NK-92 (cell line): ENCODE data around the gene CDH8.
"Not testable (repeated sequence)": the region's sequence is repeated elsewhere in the genome, so short reads cannot be mapped to it uniquely, and the experiment has no call there.

Source experiments
- DNase-seq: peaks from one replicate; lab custom pipeline; 2025; ENCODE audit not compliant: unreplicated experiment; lab: John Stamatoyannopoulos, UW

Gene CDH8

DNA sequence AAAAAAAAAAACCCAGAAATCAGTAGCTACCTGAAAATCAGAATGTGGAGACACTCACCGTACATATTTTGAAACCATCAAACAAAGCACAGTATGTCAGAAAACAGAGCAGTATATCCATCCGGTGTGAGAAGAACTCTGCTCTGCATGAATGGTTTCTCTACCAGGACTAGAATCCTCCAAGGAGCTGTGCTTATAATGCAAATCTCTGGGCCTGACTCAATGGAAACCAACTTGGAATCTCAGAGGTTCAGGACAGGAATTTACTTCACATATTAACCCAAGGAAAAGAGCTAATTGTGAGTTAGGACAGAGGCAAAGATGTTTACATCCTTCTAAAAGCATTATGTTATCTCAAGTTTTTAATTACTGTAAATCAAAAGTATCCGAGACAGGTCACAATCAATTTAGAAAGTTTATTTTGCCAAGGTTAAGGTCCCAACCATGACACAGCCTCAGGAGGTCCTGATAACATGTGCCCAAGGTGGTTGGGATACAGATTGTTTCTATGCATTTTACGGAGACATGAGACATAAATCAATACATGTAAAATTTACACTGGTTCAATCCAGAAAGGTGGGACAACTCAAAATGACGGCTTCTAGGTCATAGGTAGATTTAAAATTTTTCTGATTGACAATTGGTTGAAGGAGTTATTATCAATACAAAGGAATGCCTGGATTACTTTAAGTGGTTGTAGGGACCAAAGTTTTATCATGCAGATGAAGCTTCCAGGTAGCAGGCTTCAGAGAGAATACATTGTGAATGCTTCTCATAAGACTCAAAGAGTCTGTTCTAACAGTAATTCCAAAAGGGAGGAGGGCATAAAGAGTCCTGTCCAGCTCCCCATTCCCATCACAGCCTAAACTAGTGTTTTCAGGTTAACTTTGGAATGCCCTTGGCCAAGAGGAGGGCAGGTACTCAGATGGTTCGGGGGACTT lies 164.1 kb downstream of the CDH8 start:
- no peak for DNase-seq

DNA sequence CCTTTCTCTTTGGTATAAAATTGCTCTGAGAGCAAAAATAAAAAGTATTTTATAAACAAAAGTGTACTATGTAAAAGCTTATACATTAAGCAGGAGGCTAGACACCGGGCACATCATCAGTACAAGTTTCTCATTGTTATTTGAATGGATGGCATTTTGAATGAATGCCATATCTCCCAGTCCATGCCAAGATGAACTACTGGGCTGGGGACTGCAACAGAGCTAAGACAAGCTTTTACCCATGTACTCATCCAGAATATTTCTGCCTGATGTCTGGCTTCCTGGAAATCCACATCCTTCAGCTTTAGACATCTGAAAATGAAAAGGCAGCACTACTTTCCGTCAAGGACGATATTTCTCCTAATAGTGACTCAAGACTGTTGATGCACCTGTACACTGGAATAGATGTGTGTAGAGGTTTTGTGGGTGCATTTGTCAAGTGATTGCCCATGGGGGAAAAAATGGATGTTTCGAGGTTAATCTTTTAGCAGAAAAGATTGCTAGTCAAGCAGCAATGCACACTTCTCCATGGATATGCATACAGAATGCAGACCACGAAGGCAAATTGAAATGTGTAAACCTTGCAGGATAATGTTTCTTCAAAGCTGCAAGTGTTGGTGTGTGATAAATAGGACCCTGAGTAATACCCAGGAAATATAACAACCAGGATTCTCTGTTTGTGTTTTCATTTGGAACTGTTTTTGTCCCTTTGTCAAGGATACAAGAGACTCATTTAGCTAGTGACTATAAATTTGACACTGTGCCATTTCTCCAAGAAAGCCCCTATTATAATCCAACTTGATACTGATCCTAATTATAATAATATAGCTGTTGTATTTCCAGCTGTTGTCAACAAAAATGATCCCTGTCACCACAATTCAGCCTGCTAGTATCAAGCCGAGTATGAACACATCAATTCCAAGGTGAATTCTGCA lies 173.8 kb downstream of the CDH8 start:
- no peak for DNase-seq

DNA sequence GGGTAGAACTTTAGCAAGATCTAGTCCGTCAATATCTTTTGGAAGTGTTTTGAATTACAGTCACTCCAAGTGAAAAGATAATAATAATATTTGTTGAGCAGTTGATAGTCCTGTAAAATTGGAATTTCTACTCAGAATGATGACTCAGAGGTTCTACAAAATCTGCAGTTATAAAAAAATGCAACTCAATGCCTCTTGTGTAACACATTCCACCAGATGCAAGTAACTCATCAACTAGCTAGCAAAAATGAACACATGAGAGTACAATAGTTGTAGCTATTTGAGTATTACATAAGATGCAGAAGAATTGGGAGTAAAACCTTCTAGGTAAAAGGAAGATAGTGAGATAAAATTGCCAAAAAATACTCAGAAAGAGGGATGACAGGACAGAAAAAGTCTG lies 177.2 kb downstream of the CDH8 start:
- DNase-seq: no peak

DNA sequence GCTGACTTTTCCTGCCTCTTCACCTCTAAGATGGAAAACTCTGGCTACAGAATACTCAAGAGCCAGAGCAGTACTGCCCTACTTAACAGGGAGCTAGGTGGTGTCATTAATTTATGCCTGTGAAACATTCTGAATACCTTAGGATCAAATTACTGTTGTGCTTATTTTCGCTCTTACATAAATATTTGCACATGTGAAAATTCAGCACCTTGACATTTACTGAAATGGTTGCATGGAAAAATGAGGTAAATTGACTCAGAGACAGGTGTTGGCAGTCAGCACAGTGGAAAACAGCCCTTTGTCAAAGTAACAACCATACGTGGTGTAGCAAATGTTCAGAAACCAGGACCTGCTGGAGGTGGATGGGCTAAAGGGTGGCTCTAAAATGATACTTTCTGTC lies 193.6 kb downstream of the CDH8 start:
- DNase-seq: no peak

DNA sequence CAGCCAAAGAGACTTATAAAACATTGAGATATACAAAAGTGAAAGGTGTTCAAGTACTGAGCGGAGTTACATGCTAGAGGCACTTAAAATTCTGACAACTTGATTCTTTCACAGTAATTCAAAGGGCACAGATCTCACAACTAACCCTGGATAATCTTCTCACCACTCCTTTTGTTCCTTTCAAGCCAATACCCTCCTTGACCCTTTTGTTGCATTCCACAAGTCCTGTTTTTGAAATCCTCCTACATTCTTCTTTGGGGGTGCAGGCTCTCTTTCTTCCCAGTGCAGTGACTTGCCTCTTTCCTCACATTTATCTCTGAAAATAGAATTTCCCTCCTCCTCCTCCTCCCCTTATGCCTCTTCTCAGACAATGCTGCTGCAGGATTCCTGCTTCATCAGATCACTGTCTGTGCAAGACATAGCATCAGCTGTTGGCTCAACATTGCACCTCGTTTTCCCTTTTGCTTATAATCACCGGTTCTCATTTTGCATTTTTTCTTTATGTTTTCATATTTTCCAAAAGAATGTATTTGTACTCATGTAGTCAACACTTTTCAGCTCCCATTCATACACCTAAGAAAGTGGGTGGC lies 199.3 kb downstream of the CDH8 start:
- DNase-seq: no peak

DNA sequence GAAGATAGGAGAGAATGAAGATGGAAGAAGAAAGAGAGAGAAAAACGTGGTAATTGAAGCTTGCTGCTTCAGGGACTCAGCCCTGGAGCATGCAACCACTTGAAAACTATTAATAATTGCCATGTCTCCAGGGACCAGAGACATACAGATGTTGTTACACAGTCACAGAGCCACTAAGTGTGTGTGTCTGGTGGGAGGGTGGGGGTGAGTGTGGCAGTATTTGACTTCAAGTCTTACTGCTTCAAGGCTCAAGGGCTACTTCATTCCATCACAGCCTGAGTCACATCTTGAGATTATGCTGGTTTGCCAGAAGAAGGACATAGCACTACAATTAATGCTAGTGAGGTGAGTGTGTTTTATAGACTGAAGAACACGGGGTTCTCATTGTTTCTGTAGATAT lies 202.2 kb downstream of the CDH8 start:
- no peak for DNase-seq

DNA sequence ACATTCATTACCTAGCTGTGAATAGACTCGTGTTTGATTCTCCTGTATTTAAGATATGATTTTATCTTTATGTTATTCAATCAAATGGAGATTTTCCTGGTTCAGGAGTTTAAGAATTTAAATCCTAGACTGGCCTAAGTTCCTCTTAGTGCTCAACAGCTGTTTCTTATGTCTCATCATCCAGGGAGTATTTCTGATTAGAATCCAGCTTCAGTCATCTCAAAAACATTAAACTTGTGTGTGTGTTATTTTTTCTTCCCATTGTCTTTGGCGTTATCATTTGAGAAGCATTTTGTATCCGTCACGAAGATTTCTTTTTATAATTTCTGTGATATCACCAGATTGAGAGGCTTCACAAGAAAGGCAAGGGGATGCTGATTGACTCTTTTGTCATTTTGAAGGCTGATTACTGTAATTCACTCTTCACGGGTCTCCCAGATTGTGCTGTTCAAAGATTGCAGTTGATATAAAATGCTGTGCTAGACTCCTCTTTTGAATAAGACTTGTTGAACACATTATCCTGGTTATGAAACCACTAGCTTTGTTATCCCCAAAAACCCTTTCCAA lies 204.8 kb downstream of the CDH8 start:
- no peak for DNase-seq

DNA sequence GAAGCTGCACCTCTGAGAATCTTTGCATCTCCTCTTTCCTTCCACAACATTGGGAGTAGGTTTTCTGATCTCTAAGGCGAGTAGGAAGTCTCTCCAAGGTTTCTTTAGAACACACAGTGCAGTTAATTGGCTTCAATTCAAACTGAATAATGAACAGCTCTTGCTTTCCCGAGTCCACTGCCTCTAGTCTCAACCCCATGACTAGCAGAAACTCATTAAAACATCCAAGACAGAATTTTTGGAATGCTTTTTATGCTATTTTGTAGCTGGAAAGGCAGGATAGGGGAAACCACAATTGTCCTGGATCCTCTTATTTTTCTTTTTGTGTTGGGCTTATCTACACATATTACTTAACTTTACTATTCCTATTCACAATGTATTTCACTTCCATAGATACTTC lies 206.6 kb downstream of the CDH8 start:
- DNase-seq: no peak

DNA sequence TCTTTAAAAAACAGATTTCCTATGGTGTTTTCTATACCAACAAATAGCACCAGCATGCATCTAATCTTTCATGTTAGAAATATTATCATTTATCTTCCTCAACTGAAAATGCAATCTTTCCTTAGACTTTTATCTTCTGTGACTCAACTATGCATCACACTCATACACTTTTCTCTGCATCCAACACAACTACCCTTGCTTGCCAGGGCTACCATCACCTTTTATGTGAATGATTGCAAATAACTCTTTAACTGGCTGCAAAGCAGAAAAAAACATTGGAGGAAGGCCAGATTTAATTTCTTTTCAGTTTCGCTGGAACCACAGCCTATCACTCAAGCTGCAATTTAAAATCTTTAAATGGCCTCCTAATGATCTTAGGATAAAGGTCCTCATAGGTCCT lies 212.9 kb downstream of the CDH8 start:
- DNase-seq: no peak

DNA sequence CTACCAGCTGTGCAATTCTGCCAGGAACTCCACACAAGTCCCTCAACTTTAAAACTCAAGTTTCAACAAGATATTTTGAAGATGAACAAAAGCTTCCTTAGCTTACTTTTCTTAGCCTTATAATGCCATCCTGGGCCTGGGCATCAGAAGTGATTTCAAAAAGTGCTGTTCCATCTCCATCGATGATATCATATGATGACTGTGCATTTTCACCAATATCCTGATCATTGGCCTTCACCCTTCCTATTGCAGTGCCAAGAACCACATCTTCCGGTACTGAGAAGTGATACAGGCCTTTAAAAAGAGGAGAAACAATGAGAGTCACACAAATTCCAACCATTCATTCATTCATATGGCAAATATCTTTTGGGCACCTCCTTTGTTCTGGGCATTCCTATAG lies 215.4 kb downstream of the CDH8 start:
- no peak for DNase-seq

DNA sequence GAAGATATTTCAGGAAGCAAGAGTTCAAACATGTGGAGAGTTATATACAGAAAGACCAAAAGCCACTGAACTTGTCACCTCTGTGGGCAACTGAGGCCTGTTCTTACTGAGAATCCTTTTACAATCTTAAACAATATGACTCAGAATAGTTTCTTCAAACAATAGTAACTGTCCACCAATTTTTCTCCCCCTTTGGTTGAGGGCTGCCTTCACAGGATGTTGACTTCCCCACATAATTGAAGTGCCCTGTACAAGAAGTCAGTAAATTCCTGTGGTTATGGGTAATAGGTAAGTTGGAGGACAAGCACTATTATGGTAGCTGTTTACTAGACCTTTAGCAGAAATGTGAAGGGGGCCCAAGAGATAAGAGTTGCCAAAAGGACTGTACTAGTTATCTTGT lies 215.8 kb downstream of the CDH8 start:
- DNase-seq: no peak

DNA sequence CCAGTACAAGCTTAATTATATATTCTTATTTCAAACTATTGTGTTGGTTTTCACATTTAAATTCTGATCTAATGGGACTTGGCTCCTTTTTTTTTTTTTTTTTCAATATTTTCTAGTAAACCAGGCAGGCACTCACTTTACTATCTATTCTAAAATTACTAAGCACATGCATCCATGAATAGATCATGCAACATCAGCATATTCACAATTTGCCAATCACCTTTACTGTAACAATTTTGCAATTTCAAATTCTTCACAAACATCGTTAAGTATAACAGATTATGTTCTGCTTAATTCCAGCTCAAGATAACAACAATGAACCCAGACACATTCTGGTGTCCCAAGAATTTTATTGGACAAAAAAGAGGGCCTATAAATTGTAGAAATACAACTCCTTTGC lies 217.4 kb downstream of the CDH8 start:
- no peak for DNase-seq

DNA sequence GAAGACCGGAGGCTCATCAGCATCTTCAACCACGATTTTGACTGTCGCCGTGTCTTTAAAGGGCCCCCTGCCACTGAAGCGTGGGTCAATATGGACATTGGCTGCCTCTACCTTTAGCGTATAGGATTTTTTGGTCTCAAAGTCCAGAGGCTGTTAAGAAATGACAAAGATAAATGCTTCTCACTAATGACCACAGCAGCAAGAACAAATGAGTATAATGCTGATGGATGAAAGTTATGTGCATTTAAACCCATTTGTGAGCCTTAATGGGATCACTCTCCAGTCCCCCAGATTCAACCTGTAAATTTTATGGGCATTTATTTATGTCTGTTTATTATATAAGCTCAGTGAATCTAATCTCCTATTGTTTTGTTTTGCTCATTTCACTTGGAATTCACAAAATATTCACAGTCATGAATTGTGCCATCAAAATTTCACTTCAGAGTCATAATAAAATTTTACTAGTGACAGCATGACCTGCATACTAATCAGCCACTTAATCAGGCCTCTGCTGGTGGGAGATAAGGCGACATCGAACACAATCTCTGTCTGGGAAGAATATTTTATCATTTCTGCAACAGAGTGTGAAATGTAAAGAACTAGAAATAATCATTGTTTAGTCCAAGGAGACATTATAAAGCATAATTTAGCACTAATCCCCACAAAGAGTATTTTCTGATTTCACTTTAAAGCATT lies 218.5 kb downstream of the CDH8 start:
- DNase-seq: no peak

DNA sequence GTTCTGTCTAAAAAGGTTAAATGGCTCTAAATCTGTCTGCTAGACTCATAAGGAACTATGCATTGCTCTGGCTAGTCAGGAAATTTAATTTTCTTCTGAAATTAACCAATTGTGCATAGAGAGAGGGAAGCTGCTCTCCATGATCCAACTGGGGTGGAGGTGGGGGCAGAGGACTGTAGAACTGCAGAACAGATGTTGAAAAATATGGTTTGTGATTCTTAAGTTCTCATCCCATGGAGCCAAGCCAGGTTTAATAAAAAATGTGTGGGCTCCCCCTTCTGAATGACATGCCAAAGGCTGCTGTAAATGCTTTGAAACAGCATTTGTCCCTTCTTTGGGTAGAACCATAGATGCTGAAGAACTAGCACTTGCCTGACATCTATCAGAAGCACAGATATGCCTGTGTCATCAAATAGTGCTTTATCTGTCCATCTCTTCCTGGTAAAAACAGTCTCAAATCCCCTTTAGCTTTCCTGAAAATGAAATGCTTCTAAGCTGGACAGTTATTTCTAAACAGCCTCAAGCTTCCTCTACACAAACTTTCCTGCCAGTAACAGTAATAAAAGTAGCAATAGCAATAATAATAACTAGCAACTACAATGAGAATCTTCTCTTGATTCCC lies 221.4 kb downstream of the CDH8 start:
- no peak for DNase-seq

DNA sequence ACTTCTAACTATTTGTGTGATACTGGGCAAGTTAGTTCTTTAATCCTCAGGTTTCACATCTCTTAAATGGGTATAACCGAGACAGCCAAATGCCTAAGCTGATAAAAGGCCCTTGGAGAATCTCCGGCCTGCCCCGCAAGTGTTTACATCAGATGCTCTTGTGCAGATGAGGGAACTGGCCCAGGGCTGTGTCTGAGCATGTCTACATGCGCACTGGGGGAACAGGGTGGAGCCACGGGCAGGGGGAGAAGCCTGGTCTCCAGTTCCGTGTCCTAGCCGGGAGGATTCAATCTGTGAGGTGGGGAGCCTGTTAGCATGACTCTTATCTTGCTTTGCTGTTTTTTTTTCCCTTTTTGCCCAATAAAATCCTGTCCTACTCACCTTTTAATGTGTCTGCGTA lies 222.9 kb downstream of the CDH8 start:
- no peak for DNase-seq

DNA sequence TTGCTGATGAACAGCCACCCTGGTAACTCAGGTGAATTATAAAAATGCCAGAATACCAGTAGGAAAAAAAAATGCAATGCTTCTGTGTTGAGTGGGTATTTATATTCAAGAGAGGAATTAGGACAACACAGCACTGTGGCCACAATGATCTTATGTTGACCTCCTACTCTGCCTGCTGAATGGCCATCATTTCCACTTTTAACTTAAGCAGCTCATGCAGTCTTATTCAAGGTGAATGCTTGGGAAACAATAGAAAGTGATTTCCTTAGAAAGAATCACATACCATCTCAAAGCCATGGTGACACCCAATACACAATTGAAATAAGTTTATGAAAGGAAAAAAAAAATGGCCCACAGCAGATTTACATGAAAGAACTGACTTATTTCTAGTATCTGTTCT lies 224.0 kb downstream of the CDH8 start:
- DNase-seq: no peak

DNA sequence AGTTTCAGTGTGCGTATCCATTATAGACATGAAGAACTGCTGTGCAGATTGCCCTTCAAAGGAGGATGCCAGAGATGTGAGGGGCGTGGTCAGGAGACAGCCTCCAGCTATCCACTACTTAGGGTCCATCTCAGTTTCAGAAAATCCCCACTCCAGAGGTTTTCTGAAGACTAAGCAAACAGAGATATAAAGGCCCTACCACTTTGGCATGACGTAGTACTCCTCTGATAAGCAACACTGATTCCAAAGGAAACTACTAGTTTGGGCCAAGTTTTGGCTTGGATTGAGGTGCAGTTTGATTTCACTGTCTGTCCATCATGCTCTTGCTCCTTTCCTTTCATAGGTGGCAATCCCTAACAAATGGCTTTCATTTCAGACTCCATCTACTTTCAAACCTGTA lies 228.7 kb downstream of the CDH8 start:
- DNase-seq: no peak

DNA sequence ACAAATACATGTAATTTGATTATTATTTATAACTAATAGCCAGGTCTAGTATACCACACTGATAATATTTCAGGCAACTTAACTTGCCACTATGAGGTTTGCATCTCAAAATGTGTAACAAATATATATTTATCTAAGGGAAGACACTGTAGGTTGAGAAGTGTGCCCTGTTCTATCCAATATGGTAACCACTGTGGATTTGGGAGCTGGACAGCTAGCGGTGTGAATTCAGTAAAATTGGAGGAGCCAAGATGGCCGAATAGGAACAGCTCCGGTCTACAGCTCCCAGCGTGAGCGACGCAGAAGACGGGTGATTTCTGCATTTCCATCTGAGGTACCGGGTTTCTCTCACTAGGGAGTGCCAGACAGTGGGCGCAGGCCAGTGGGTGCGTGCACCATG lies 235.0 kb downstream of the CDH8 start:
- DNase-seq: not testable (repeated sequence)

DNA sequence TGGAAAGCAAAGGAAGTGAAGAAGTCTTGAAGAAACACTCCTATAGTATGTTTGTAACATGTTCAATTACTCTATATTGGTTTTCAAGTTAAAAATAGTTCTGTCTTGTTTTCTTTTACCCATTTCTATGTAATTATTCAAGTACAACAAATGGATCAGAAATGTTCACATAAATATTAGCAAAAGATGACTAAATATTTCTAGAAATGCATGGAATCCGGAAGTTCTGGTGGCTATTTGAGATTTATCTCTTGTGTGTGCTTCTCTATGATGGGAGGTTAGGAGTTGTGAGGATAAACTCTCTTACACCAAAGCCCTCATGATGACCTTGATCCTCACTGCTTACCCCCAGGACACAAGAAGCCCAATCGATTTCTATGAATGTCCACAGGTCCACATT lies 237.5 kb downstream of the CDH8 start:
- DNase-seq: no peak

DNA sequence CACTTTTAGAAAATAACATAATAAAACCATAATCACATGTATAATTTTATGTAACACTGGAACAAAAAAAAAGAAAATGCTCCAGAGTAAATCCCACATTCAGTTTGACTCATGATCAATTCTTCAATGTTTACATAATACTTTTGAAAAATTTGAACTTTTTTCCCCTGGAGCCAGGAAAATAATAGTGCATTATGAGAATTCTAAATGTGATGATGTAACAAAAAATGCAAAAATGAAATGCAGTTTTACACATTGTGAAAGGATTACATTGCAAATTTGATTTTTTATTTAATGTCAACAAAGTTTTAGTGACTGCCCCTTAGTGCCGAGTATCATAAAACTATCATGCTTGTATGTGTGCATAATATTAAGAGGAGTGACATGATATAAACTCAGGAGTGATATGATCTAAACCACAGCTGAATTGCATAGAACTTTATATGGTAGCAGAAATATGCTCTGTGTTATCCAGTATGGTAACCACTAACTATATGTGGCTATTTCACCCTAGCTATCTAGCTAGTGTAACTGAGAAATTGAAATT lies 238.2 kb downstream of the CDH8 start:
- DNase-seq: no peak
